ENCODE measurements around the gene STYXL2.

Gene STYXL2

GRCh38 chr1:167135281-167135840, 41.5 kb downstream of the STYXL2 start:
- no peak for DNase-seq (ENCODE audit: low read depth in 2 of 2)

- DNase-seq (ENCODE audit: low read depth in 2 of 2) = no peak
These were observed 42.3 kb downstream of the STYXL2 start for GRCh38 chr1:167136191-167136614.

DNA sequence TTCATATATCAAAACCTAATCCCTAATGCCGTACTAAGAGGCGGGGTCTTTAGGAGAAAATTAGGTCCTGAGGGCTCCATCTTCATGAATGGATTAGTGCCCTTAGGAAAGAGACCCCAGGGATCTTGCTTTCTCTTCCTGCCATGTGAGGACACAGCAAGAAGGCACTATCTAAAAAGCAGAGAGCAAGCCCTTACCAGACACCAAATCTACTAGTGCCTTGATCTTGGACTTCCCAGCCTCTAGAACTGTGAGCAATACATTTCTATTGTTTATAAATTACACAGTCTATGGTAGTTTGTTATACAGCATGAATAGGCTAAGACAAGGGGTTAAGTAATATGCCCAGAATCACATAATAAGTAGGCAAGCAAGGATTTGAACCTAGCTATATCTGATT, 42.9 kb downstream of the STYXL2 start:
- DNase-seq (ENCODE audit: low read depth in 2 of 2) = no peak

DNA sequence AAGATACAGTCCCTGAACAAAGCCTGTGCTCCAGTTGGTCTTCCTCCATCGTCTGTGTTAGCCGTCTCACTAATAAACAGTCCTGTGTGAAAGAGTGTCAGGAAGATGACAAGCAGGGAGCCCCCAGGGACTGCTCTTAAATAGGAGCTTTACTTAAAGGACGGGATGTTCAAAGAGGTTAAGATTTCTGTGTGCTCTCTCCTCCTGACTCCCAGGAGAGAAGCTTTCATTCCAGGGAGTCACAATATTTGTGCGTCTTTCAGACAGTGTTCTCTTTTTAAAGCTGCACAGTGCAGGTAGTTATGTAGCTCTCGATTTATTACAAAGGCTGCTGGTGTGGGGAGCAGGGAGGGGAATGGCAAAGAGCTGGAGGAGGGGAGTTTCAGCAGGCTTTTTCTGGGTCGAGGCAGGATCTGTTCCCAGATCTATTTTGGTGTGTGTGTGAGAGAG, 43.5 kb downstream of the STYXL2 start:
- no peak for DNase-seq (ENCODE audit: low read depth in 2 of 2)

GRCh38 chr1:167137793-167138510, 44.1 kb downstream of the STYXL2 start:
- no peak for DNase-seq (ENCODE audit: low read depth in 2 of 2)

GRCh38 chr1:167138703-167139102, 44.8 kb downstream of the STYXL2 start:
- DNase-seq (ENCODE audit: low read depth in 2 of 2) = no peak

DNA sequence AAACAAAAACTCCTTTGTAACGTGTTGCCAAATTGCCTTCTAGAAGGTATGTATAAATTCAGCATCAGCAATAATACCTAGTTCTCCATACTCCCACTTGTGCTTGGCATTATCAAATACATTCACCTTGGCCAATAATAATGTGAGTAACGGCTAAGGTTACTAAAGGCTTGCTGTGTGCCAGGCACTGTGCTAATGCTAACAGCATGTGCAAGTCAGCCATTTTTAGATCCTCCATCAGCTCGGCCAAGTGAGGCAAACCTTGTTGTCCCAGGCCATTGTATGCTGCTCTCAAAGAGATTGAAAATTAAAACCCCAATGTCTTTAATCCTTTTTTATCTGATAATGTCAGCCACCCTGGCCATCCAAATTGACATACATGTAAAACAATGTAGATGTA, 48.1 kb downstream of the STYXL2 start:
- DNase-seq (ENCODE audit: low read depth in 2 of 2) = no peak
